Measurements from ENCODE around the gene TMEM151A.
A peak's percentile ranks its signal among the peaks of the same experiment; 100 is the strongest.

Gene TMEM151A

GRCh38 chr11:66262191-66262590 lies 29.5 kb upstream of the TMEM151A start:
- Histone ChIP-seq H3K9me3 (ENCODE audit: insufficient read depth, low read depth, low read length) (no peaks in the 10 kb centered on the region), H3K4me1 (ENCODE audit: control insufficient read depth in 1 of 2, insufficient read depth in 2 of 2, low read length in 2 of 2) (peaks cover 5% of the 10 kb centered on the region in 2 experiments), H3K36me3 (ENCODE audit: control insufficient read depth in 1 of 2, insufficient read depth in 2 of 2, low read length in 2 of 2) (peaks cover 68 to 70% of the 10 kb centered on the region in 2 experiments), H2AK5ac (ENCODE audit: low read length) (no peak overlapping the region), H3K14ac (ENCODE audit: low read length) (no peak overlapping the region), H3K27ac (ENCODE audit: low read depth, low read length) (no peak overlapping the region), H3K4me3 (ENCODE audit: low read depth, low read length) (peak overlapping the region; percentile 4), H4K91ac (ENCODE audit: low read depth, low read length) (no peak overlapping the region), H4K12ac (ENCODE audit: low read depth, low read length) (no peak overlapping the region), H3K18ac (ENCODE audit: low read length) (no peak overlapping the region), H3K79me1 (ENCODE audit: low read length) (peaks cover 11% of the 10 kb centered on the region), H3K23ac (ENCODE audit: low read length) (no peak overlapping the region), H2BK12ac (ENCODE audit: low read length) (no peak overlapping the region), H3K27me3 (ENCODE audit: insufficient read depth, low read length) (no peaks in the 10 kb centered on the region), H3K79me2 (ENCODE audit: control insufficient read depth, insufficient read depth, low read length, poor library complexity) (peaks cover 9% of the 10 kb centered on the region), H2BK120ac (ENCODE audit: insufficient read depth, low read length, poor library complexity) (no peak overlapping the region), H3K4me2 (ENCODE audit: low read length) (no peak overlapping the region), H2AFZ (ENCODE audit: insufficient read depth, low read length, poor library complexity) (no peak overlapping the region), H3K4ac (ENCODE audit: low read depth, low read length) (no peak overlapping the region), H2BK5ac (ENCODE audit: low read depth, low read length, poor library complexity) (no peak overlapping the region), H3K9ac (ENCODE audit: low read length) (no peak overlapping the region), H4K8ac (ENCODE audit: low read depth, low read length) (no peak overlapping the region)
- no peak for DNase-seq
- no CpG with 5 or more reads among the region's 5 CpGs for WGBS (ENCODE audit: extremely low coverage, insufficient coverage, insufficient read length)

GRCh38 chr11:66262696-66263095 lies 29.0 kb upstream of the TMEM151A start:
- Histone ChIP-seq H3K4me2 (ENCODE audit: low read length) (no peak overlapping the region), H3K27ac (ENCODE audit: low read depth, low read length) (no peak overlapping the region), H3K4me1 (ENCODE audit: control insufficient read depth in 1 of 2, insufficient read depth in 2 of 2, low read length in 2 of 2) (peaks cover 4 to 5% of the 10 kb centered on the region in 2 experiments), H4K12ac (ENCODE audit: low read depth, low read length) (no peak overlapping the region), H3K9ac (ENCODE audit: low read length) (no peak overlapping the region), H3K27me3 (ENCODE audit: insufficient read depth, low read length) (no peaks in the 10 kb centered on the region), H2AFZ (ENCODE audit: insufficient read depth, low read length, poor library complexity) (no peak overlapping the region), H4K8ac (ENCODE audit: low read depth, low read length) (no peak overlapping the region), H2BK5ac (ENCODE audit: low read depth, low read length, poor library complexity) (no peak overlapping the region), H4K91ac (ENCODE audit: low read depth, low read length) (no peak overlapping the region), H2AK5ac (ENCODE audit: low read length) (no peak overlapping the region), H3K79me2 (ENCODE audit: control insufficient read depth, insufficient read depth, low read length, poor library complexity) (peaks cover 7% of the 10 kb centered on the region), H2BK12ac (ENCODE audit: low read length) (no peak overlapping the region), H3K36me3 (ENCODE audit: control insufficient read depth in 1 of 2, insufficient read depth in 2 of 2, low read length in 2 of 2) (peaks cover 68 to 70% of the 10 kb centered on the region in 2 experiments), H3K9me3 (ENCODE audit: insufficient read depth, low read depth, low read length) (no peaks in the 10 kb centered on the region), H3K79me1 (ENCODE audit: low read length) (peaks cover 10% of the 10 kb centered on the region), H2BK120ac (ENCODE audit: insufficient read depth, low read length, poor library complexity) (no peak overlapping the region), H3K4me3 (ENCODE audit: low read depth, low read length) (peak overlapping the region; percentile 20), H3K4ac (ENCODE audit: low read depth, low read length) (no peak overlapping the region), H3K18ac (ENCODE audit: low read length) (no peak overlapping the region), H3K23ac (ENCODE audit: low read length) (no peak overlapping the region), H3K14ac (ENCODE audit: low read length) (no peak overlapping the region)
- no CpG with 5 or more reads among the region's 12 CpGs for WGBS (ENCODE audit: extremely low coverage, insufficient coverage, insufficient read length)
- DNase-seq = no peak

GRCh38 chr11:66263231-66263630 lies 28.5 kb upstream of the TMEM151A start:
- H3K27me3 ChIP-seq (ENCODE audit: insufficient read depth, low read length) = no peaks in the 10 kb centered on the region
- H3K27ac ChIP-seq (ENCODE audit: low read depth, low read length) = no peak overlapping the region
- peaks cover 4 to 5% of the 10 kb centered on the region in 2 experiments for H3K4me1 ChIP-seq (ENCODE audit: control insufficient read depth in 1 of 2, insufficient read depth in 2 of 2, low read length in 2 of 2)
- no peak overlapping the region for H2AK5ac ChIP-seq (ENCODE audit: low read length)
- no peak overlapping the region for H3K14ac ChIP-seq (ENCODE audit: low read length)
- H3K36me3 ChIP-seq (ENCODE audit: control insufficient read depth in 1 of 2, insufficient read depth in 2 of 2, low read length in 2 of 2) = peaks cover 68 to 70% of the 10 kb centered on the region in 2 experiments
- H3K79me2 ChIP-seq (ENCODE audit: control insufficient read depth, insufficient read depth, low read length, poor library complexity) = peaks cover 6% of the 10 kb centered on the region
- H3K18ac ChIP-seq (ENCODE audit: low read length) = no peak overlapping the region
- peaks cover 9% of the 10 kb centered on the region for H3K79me1 ChIP-seq (ENCODE audit: low read length)
- H3K4me3 ChIP-seq (ENCODE audit: low read depth, low read length) = no peak overlapping the region
- H3K4me2 ChIP-seq (ENCODE audit: low read length) = no peak overlapping the region
- no peaks in the 10 kb centered on the region for H3K9me3 ChIP-seq (ENCODE audit: insufficient read depth, low read depth, low read length)
- no peak overlapping the region for H3K4ac ChIP-seq (ENCODE audit: low read depth, low read length)
- no peak overlapping the region for H2BK12ac ChIP-seq (ENCODE audit: low read length)
- H3K23ac ChIP-seq (ENCODE audit: low read length) = no peak overlapping the region
- H4K8ac ChIP-seq (ENCODE audit: low read depth, low read length) = no peak overlapping the region
- no peak for DNase-seq
- no peak overlapping the region for H3K9ac ChIP-seq (ENCODE audit: low read length)
- no peak overlapping the region for H2BK5ac ChIP-seq (ENCODE audit: low read depth, low read length, poor library complexity)
- H4K91ac ChIP-seq (ENCODE audit: low read depth, low read length) = no peak overlapping the region
- H2BK120ac ChIP-seq (ENCODE audit: insufficient read depth, low read length, poor library complexity) = no peak overlapping the region
- no CpG with 5 or more reads among the region's 4 CpGs for WGBS (ENCODE audit: extremely low coverage, insufficient coverage, insufficient read length)
- H4K12ac ChIP-seq (ENCODE audit: low read depth, low read length) = no peak overlapping the region
- no peak overlapping the region for H2AFZ ChIP-seq (ENCODE audit: insufficient read depth, low read length, poor library complexity)

- Histone ChIP-seq H2BK5ac (ENCODE audit: low read depth, low read length, poor library complexity) (no peak overlapping the region), H4K12ac (ENCODE audit: low read depth, low read length) (no peak overlapping the region), H3K4me1 (ENCODE audit: control insufficient read depth in 1 of 2, insufficient read depth in 2 of 2, low read length in 2 of 2) (peaks cover 0 to 1% of the 10 kb centered on the region in 2 experiments), H4K8ac (ENCODE audit: low read depth, low read length) (no peak overlapping the region), H3K27ac (ENCODE audit: low read depth, low read length) (no peak overlapping the region), H3K27me3 (ENCODE audit: insufficient read depth, low read length) (no peaks in the 10 kb centered on the region), H3K79me2 (ENCODE audit: control insufficient read depth, insufficient read depth, low read length, poor library complexity) (peaks cover 5% of the 10 kb centered on the region), H4K91ac (ENCODE audit: low read depth, low read length) (no peak overlapping the region), H3K9ac (ENCODE audit: low read length) (no peak overlapping the region), H3K23ac (ENCODE audit: low read length) (no peak overlapping the region), H3K18ac (ENCODE audit: low read length) (no peak overlapping the region), H2BK120ac (ENCODE audit: insufficient read depth, low read length, poor library complexity) (no peak overlapping the region), H2AFZ (ENCODE audit: insufficient read depth, low read length, poor library complexity) (no peak overlapping the region), H3K9me3 (ENCODE audit: insufficient read depth, low read depth, low read length) (no peaks in the 10 kb centered on the region), H3K4ac (ENCODE audit: low read depth, low read length) (no peak overlapping the region), H2BK12ac (ENCODE audit: low read length) (no peak overlapping the region), H3K14ac (ENCODE audit: low read length) (no peak overlapping the region), H2AK5ac (ENCODE audit: low read length) (no peak overlapping the region), H3K36me3 (ENCODE audit: control insufficient read depth in 1 of 2, insufficient read depth in 2 of 2, low read length in 2 of 2) (peaks cover 68 to 70% of the 10 kb centered on the region in 2 experiments), H3K4me2 (ENCODE audit: low read length) (no peak overlapping the region), H3K4me3 (ENCODE audit: low read depth, low read length) (no peak overlapping the region), H3K79me1 (ENCODE audit: low read length) (peaks cover 11% of the 10 kb centered on the region)
- WGBS (ENCODE audit: extremely low coverage, insufficient coverage, insufficient read length) = no CpG with 5 or more reads among the region's 10 CpGs
- no peak for DNase-seq
These were observed 27.9 kb upstream of the TMEM151A start for GRCh38 chr11:66263785-66264184.

All from trophoblast cell (in vitro differentiated cells and primary cell).